ENCODE measurements around the gene DCAF17. TPM values are rescaled to one million over a fixed set of nuclear protein-coding genes. Genes with fewer than 3 reads are reported as not detected.

DCAF17 gene
- total and polyA plus RNA-seq, 2 experiments from 2014 or later, result 10.6 to 14.4 TPM

DNA sequence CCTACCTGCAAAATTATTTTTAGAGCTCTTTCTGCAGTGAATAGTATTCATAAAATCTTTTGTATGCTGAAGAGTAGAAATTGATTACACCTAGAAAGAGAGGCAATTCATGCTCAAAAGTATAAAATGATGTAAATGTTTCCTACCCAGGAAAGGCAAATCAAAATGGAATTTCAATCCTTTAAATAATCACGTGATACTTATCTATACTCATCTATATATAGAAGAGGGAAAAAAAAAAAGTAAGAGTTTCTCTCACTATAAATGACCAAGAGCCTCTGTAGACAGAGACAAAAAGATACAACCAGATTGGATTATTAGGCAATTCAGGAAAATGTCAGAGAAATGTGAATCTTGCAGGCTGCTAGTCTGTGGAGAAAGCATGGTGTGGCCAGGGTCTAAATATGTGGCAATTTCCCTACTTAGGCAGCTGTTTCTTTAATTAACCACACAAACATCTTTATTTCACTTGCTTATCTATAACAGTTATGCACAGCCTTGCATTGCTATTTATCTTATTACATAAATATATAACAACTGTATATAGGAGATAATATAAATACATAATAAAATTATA lies 39.8 kb upstream of the DCAF17 start:
- in situ Hi-C loops (cut with MboI), result no loop called here
- Histone ChIP-seq H3K9ac (no peak overlapping the region), H3K79me2 (ENCODE audit: insufficient read depth) (peaks cover 15% of the 10 kb centered on the region; the same call in 1 of the 2 replicates), H3K27me3 (replicated peaks; ENCODE audit: insufficient read depth) (no peaks in the 10 kb centered on the region), H3K36me3 (ENCODE audit: low read depth) (no peaks in the 10 kb centered on the region), H4K20me1 (ENCODE audit: insufficient read depth) (no peaks in the 10 kb centered on the region), H3K4me3 (no peak overlapping the region), H3K4me2 (ENCODE audit: unreplicated experiment) (no peak overlapping the region), H3K9me3 (ENCODE audit: low read depth) (no peaks in the 10 kb centered on the region), H2AFZ (no peak overlapping the region), H3K27ac (no peak overlapping the region), H3K9me2 (ENCODE audit: insufficient read depth) (no peaks in the 10 kb centered on the region), H3F3A (ENCODE audit: insufficient read depth) (peaks cover 13% of the 10 kb centered on the region), H3K4me1 (ENCODE audit: insufficient read depth) (peaks cover 23% of the 10 kb centered on the region)
- TF ChIP-seq EZH2phosphoT487 (IDR thresholded peaks at IDR 0.05; ENCODE audit: insufficient read depth, low read depth) (no peak), EZH2 (IDR thresholded peaks at IDR 0.05; ENCODE audit: insufficient read depth, poor library complexity, severe bottlenecking) (no peak)
- 91 to 100% methylated on average over 1 of the region's 1 CpG for WGBS, 2 experiments (ENCODE audit: low coverage in 1 of 2, low lambda C conversion rate in 2 of 2, missing lambda C conversion rate in 2 of 2)
- DNase-seq, result no peak

DNA sequence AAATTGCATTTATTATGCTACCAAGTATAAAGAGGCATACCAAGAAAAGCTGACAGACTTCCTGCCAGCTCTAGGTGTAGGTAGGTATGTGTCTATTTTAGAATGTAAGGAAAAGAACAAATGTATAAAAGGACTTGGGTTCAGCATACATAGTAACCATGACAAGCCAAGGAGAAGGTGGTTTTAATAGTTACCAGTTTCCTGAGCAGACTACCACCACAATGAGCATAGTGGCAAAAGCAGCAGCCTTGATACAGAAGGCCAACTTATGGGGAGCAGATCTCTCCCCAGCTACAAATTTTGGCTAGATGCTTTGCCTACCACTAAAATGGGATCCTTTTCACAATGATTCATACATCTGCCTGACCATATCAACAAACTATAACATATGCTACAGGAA lies 34.7 kb upstream of the DCAF17 start:
- Histone ChIP-seq H3K36me3 (ENCODE audit: low read depth) (no peaks in the 10 kb centered on the region), H3K4me1 (ENCODE audit: insufficient read depth) (peaks cover 18% of the 10 kb centered on the region), H4K20me1 (ENCODE audit: insufficient read depth) (no peaks in the 10 kb centered on the region), H3K27ac (no peak overlapping the region), H2AFZ (no peak overlapping the region), H3K9ac (no peak overlapping the region), H3K79me2 (ENCODE audit: insufficient read depth) (peaks cover 34% of the 10 kb centered on the region), H3K4me3 (no peak overlapping the region), H3K4me2 (ENCODE audit: unreplicated experiment) (no peak overlapping the region), H3F3A (ENCODE audit: insufficient read depth) (no peaks in the 10 kb centered on the region), H3K27me3 (replicated peaks; ENCODE audit: insufficient read depth) (no peaks in the 10 kb centered on the region), H3K9me3 (ENCODE audit: low read depth) (no peaks in the 10 kb centered on the region), H3K9me2 (ENCODE audit: insufficient read depth) (no peaks in the 10 kb centered on the region)
- in situ Hi-C loops (cut with MboI), result no loop called here
- no peak for TF ChIP-seq EZH2phosphoT487 (IDR thresholded peaks at IDR 0.05; ENCODE audit: insufficient read depth, low read depth)
- TF ChIP-seq EZH2 (IDR thresholded peaks at IDR 0.05; ENCODE audit: insufficient read depth, poor library complexity, severe bottlenecking), result no peak
- DNase-seq, result no peak

DNA sequence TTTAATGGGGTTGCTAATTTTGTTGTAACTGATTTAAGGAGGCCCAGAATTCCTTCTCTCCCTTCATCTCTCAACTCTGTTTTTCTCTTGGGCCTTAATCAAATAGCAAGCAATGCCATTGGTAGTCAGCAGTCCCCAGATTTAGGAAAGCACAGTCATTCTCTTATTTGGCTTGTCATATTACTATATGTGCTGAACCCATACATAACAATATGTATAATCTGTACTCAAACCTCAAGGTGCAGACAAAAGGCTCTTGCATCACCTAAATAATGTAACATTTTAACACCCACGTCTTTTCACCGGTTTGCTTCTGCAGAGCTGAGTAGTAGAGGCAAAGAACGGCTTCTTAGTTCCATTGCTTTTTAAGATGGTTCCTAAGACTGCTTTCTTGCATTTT lies 33.6 kb upstream of the DCAF17 start:
- Histone ChIP-seq H2AFZ (no peak overlapping the region), H3K27ac (no peak overlapping the region), H3K9me2 (ENCODE audit: insufficient read depth) (no peaks in the 10 kb centered on the region), H4K20me1 (ENCODE audit: insufficient read depth) (no peaks in the 10 kb centered on the region), H3K4me3 (no peak overlapping the region), H3K4me2 (ENCODE audit: unreplicated experiment) (no peak overlapping the region), H3K4me1 (ENCODE audit: insufficient read depth) (peaks cover 25% of the 10 kb centered on the region), H3F3A (ENCODE audit: insufficient read depth) (no peaks in the 10 kb centered on the region), H3K79me2 (ENCODE audit: insufficient read depth) (peaks cover 34% of the 10 kb centered on the region), H3K36me3 (ENCODE audit: low read depth) (no peaks in the 10 kb centered on the region), H3K27me3 (replicated peaks; ENCODE audit: insufficient read depth) (no peaks in the 10 kb centered on the region), H3K9ac (no peak overlapping the region), H3K9me3 (ENCODE audit: low read depth) (no peaks in the 10 kb centered on the region)
- TF ChIP-seq EZH2 (IDR thresholded peaks at IDR 0.05; ENCODE audit: insufficient read depth, poor library complexity, severe bottlenecking) (no peak), EZH2phosphoT487 (IDR thresholded peaks at IDR 0.05; ENCODE audit: insufficient read depth, low read depth) (no peak)
- no peak for DNase-seq
- in situ Hi-C loops (cut with MboI), result loop anchor here (25.0 kb wide), 1 partner anchor 238 kb away; the partner anchor contains the start of gene TLK1
- 98 to 100% methylated on average over 3 of the region's 3 CpGs for WGBS, 2 experiments (ENCODE audit: low coverage in 1 of 2, low lambda C conversion rate in 2 of 2, missing lambda C conversion rate in 2 of 2)

DNA sequence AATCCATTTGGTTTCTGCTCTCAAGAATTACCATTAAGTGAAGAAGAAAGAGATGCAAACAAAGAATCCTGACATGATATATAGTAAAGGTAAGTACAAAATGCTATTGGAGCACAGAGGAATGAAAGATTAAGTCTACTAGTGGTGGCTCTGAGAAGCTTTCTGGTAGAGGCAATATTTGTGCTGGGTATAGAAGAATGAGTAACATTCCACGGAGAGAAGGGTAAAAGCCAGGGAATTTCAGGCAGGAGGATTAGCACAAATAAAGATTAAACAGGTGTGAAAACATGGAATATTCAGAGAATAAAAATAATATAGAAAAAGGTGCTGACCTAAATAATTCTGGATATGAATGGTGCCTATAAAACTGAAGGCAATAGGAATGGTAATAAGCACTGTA lies 32.1 kb upstream of the DCAF17 start:
- Histone ChIP-seq H3K27ac (no peak overlapping the region), H4K20me1 (ENCODE audit: insufficient read depth) (no peaks in the 10 kb centered on the region), H3K4me1 (ENCODE audit: insufficient read depth) (peaks cover 20% of the 10 kb centered on the region), H2AFZ (no peak overlapping the region), H3K79me2 (ENCODE audit: insufficient read depth) (peaks cover 35% of the 10 kb centered on the region), H3K9ac (no peak overlapping the region), H3K36me3 (ENCODE audit: low read depth) (no peaks in the 10 kb centered on the region), H3K4me3 (no peak overlapping the region), H3K9me2 (ENCODE audit: insufficient read depth) (no peaks in the 10 kb centered on the region), H3K27me3 (replicated peaks; ENCODE audit: insufficient read depth) (no peaks in the 10 kb centered on the region), H3F3A (ENCODE audit: insufficient read depth) (no peaks in the 10 kb centered on the region), H3K9me3 (ENCODE audit: low read depth) (no peaks in the 10 kb centered on the region), H3K4me2 (ENCODE audit: unreplicated experiment) (no peak overlapping the region)
- 97 to 100% methylated on average over 1 of the region's 1 CpG for WGBS, 2 experiments (ENCODE audit: low coverage in 1 of 2, low lambda C conversion rate in 2 of 2, missing lambda C conversion rate in 2 of 2)
- TF ChIP-seq EZH2phosphoT487 (IDR thresholded peaks at IDR 0.05; ENCODE audit: insufficient read depth, low read depth) (no peak), EZH2 (IDR thresholded peaks at IDR 0.05; ENCODE audit: insufficient read depth, poor library complexity, severe bottlenecking) (no peak)
- no peak for DNase-seq
- in situ Hi-C loops (cut with MboI), result loop anchor here (25.0 kb wide), 1 partner anchor 240 kb away; the partner anchor contains the start of gene TLK1

Data from GM23248 (cell line).